Osteoblast (primary cell): ENCODE results near the gene BEND6. TPM values are rescaled to one million over a fixed set of nuclear protein-coding genes. Genes with fewer than 3 reads are reported as not detected.

Source experiments
- DNase-seq: peaks from one replicate; pipeline ENCODE4 v3.0.0; 2011; ENCODE audit warnings: low spot score, mixed read lengths; ENCODE audit not compliant: insufficient read length; ENCODE audit errors: missing footprints
- H2AFZ ChIP-seq: 2 replicates; pipeline ENCODE4 v1.6.0; 2011; ENCODE audit warnings: mild to moderate bottlenecking, low read length
- H3K27ac ChIP-seq: 2 replicates; pipeline ENCODE4 v1.5.1; 2011; ENCODE audit warnings: mild to moderate bottlenecking, low read depth, low read length, moderate library complexity
- H3K27me3 ChIP-seq: 2 replicates; pipeline ENCODE4 v1.6.0; 2012; ENCODE audit warnings: mild to moderate bottlenecking, control low read depth, inconsistent platforms, low read length, moderate library complexity; ENCODE audit not compliant: insufficient read depth
- H3K36me3 ChIP-seq: 2 replicates; pipeline ENCODE4 v1.5.1; 2011; ENCODE audit warnings: mild to moderate bottlenecking, low read length, control low read depth, moderate library complexity; ENCODE audit not compliant: insufficient read depth
- H3K4me1 ChIP-seq: 2 replicates; pipeline ENCODE4 v1.5.1; 2011; ENCODE audit warnings: mild to moderate bottlenecking, low read length, control low read depth, moderate library complexity; ENCODE audit not compliant: insufficient read depth
- H3K4me2 ChIP-seq: 2 replicates; pipeline ENCODE4 v1.6.0; 2011; ENCODE audit warnings: mild to moderate bottlenecking, low read length; ENCODE audit not compliant: insufficient read depth
- H3K4me3 ChIP-seq: fragments of 200-600 bp; sonication (generic); 3 replicates; pipeline ENCODE4 v1.5.1; 2012; ENCODE audit warnings: mild to moderate bottlenecking, low read length, inconsistent platforms; ENCODE audit not compliant: insufficient read depth
- H3K79me2 ChIP-seq: 2 replicates; pipeline ENCODE4 v1.6.0; 2012; ENCODE audit warnings: mild to moderate bottlenecking, low read length, control low read depth, inconsistent platforms; ENCODE audit not compliant: insufficient read depth
- H3K9me3 ChIP-seq: 2 replicates; pipeline ENCODE4 v1.5.1; 2011; ENCODE audit warnings: low read depth, low read length, control low read depth
- H4K20me1 ChIP-seq: 2 replicates; pipeline ENCODE4 v1.6.0; 2012; ENCODE audit warnings: mild to moderate bottlenecking, low read length, control low read depth; ENCODE audit not compliant: insufficient read depth
- CTCF ChIP-seq: IDR thresholded peaks from 2 replicates; pipeline ENCODE4 v1.5.1; 2011; ENCODE audit warnings: mild to moderate bottlenecking, low read depth, low read length, moderate library complexity; ENCODE audit errors: extremely low read depth
- total RNA-seq: library from RNA; depleted of rRNA; stranded (reverse); fragments of >200 nt; gene quantifications from 2 replicates; pipeline ENCODE4 v1.2.3, GENCODE V29; 2012

The BEND6 gene
- total RNA-seq, 1 donor = 22.4 TPM

GRCh38 chr6:57029213-57029612 is 74.3 kb downstream of the BEND6 start:
- Histone ChIP-seq H3K4me3 (no peak overlapping the region), H3K27ac (no peak overlapping the region), H3K27me3 (no peaks in the 10 kb centered on the region), H2AFZ (no peak overlapping the region), H4K20me1 (no peaks in the 10 kb centered on the region), H3K4me2 (no peak overlapping the region), H3K9me3 (no peaks in the 10 kb centered on the region), H3K79me2 (no peaks in the 10 kb centered on the region), H3K36me3 (no peaks in the 10 kb centered on the region), H3K4me1 (no peaks in the 10 kb centered on the region)
- no peak for DNase-seq
- no peak for TF ChIP-seq CTCF

- H3K27me3 ChIP-seq = no peaks in the 10 kb centered on the region
- no peak for TF ChIP-seq CTCF
- no peaks in the 10 kb centered on the region for H3K9me3 ChIP-seq
- H2AFZ ChIP-seq = no peak overlapping the region
- no peak overlapping the region for H3K4me3 ChIP-seq
- no peaks in the 10 kb centered on the region for H3K79me2 ChIP-seq
- H4K20me1 ChIP-seq = no peaks in the 10 kb centered on the region
- H3K27ac ChIP-seq = no peak overlapping the region
- no peak for DNase-seq
- H3K4me1 ChIP-seq = no peaks in the 10 kb centered on the region
- no peaks in the 10 kb centered on the region for H3K36me3 ChIP-seq
- no peak overlapping the region for H3K4me2 ChIP-seq
These were observed 78.3 kb downstream of the BEND6 start for GRCh38 chr6:57033228-57033627.

GRCh38 chr6:57035549-57035948 is 80.6 kb downstream of the BEND6 start:
- DNase-seq = no peak
- no peak overlapping the region for H3K4me3 ChIP-seq
- no peaks in the 10 kb centered on the region for H3K27me3 ChIP-seq
- H3K36me3 ChIP-seq = no peaks in the 10 kb centered on the region
- H3K27ac ChIP-seq = no peak overlapping the region
- no peaks in the 10 kb centered on the region for H3K9me3 ChIP-seq
- no peak for TF ChIP-seq CTCF
- no peaks in the 10 kb centered on the region for H3K79me2 ChIP-seq
- H3K4me2 ChIP-seq = no peak overlapping the region
- H2AFZ ChIP-seq = no peak overlapping the region
- no peaks in the 10 kb centered on the region for H4K20me1 ChIP-seq
- H3K4me1 ChIP-seq = no peaks in the 10 kb centered on the region

GRCh38 chr6:57038906-57039305 is 84.0 kb downstream of the BEND6 start:
- H3K4me1 ChIP-seq = no peaks in the 10 kb centered on the region
- no peak overlapping the region for H3K4me3 ChIP-seq
- H2AFZ ChIP-seq = no peak overlapping the region
- no peak for TF ChIP-seq CTCF
- no peaks in the 10 kb centered on the region for H3K9me3 ChIP-seq
- no peak for DNase-seq
- H3K27me3 ChIP-seq = no peaks in the 10 kb centered on the region
- no peaks in the 10 kb centered on the region for H3K79me2 ChIP-seq
- H4K20me1 ChIP-seq = no peaks in the 10 kb centered on the region
- no peak overlapping the region for H3K27ac ChIP-seq
- no peaks in the 10 kb centered on the region for H3K36me3 ChIP-seq
- no peak overlapping the region for H3K4me2 ChIP-seq
